K562 (cell line): ENCODE data around the gene MPP7. TPM values are rescaled to one million over a fixed set of nuclear protein-coding genes. Genes with fewer than 3 reads are reported as not detected.

Experiments
- ATAC-seq: fragments of 200-7000 bp; cut with Tn5 transposase; 3 replicates; pipeline ENCODE4 v1.9.1; 2020; ENCODE audit warnings: moderate library complexity
- BruUV-seq: library from RNA; stranded (reverse); fragments of 400-500 nt; replicated peaks from 2 replicates; lab custom pipeline; 2021; lab: Mats Ljungman, UMichigan
- CTCF ChIA-PET: fragments of 300-600 bp; formaldehyde crosslinking; extraction: SDS; loops from one replicate; lab custom pipeline; 2021; ENCODE audit warnings: low intra/inter-chr PET ratio; lab: Yijun Ruan, JAX
- POLR2A ChIA-PET: fragments of 300-600, 350-650 bp; sonication (Branson Sonifier 250); formaldehyde crosslinking; extraction: SDS; loops from one replicate; lab custom pipeline; 2021; ENCODE audit warnings: antibody characterized with exemption, inconsistent platforms; lab: Yijun Ruan, JAX
- DNase-seq, 4 experiments: peaks; one replicate each; pipeline versions ENCODE4 v3.0.0 to v3.0.0-alpha.2; 2011 to 2018; ENCODE audit warnings: low spot score in 3 of 4, mixed read lengths in 3 of 4; ENCODE audit errors: extremely low read depth in 1 of 4
- FAIRE-seq: peaks from 2 replicates; lab custom pipeline; 2011; peaks lifted over from hg19 to GRCh38; lab: Jason Lieb, UNC
- H2AFZ ChIP-seq: 2 replicates; pipeline ENCODE4 v1.6.0; 2011; ENCODE audit warnings: low read depth, low read length, control low read depth, inconsistent platforms
- H3K27ac ChIP-seq: fragments of 200-600 bp; 3 replicates; pipeline ENCODE4 v1.8.0; 2011; ENCODE audit warnings: low read depth, mild to moderate bottlenecking, control low read depth, inconsistent platforms, low read length, moderate library complexity, mixed read lengths; ENCODE audit errors: extremely low read depth
- H3K27me3 ChIP-seq, 2 experiments: fragments of 300-600 bp in 1 of 2; 2 replicates in 1 of 2; 3 replicates in 1 of 2; pipeline versions ENCODE4 v1.6.0 to v1.8.0; 2011; ENCODE audit warnings: inconsistent platforms in 2 of 2, low read length in 2 of 2, mild to moderate bottlenecking in 1 of 2, mixed read lengths in 1 of 2, moderate library complexity in 1 of 2; ENCODE audit not compliant: control insufficient read depth in 2 of 2, insufficient read depth in 2 of 2
- H3K36me3 ChIP-seq: fragments of 300-600 bp; 3 replicates; pipeline ENCODE4 v1.8.0; 2011; ENCODE audit warnings: mild to moderate bottlenecking, low read length, inconsistent platforms; ENCODE audit not compliant: control insufficient read depth, insufficient read depth
- H3K4me1 ChIP-seq, 2 experiments: fragments of 200-600 bp in 1 of 2; replicated peaks in 1 of 2; 2 replicates in 1 of 2; 3 replicates in 1 of 2; pipeline versions ENCODE4 v1.5.1 to v1.8.0; 2011; ENCODE audit warnings: inconsistent platforms in 2 of 2, low read length in 2 of 2, mild to moderate bottlenecking in 1 of 2, mixed read lengths in 1 of 2, moderate library complexity in 1 of 2; ENCODE audit not compliant: control insufficient read depth in 2 of 2, insufficient read depth in 2 of 2
- H3K4me2 ChIP-seq: 2 replicates; pipeline ENCODE4 v1.6.1; 2011; ENCODE audit warnings: low read length, control low read depth, inconsistent platforms, mixed read lengths; ENCODE audit not compliant: insufficient read depth
- H3K4me3 ChIP-seq: fragments of 200-600 bp; sonication (generic), shearing (Covaris generic); 2 replicates; pipeline ENCODE4 v1.5.1; 2016; ENCODE audit warnings: control low read depth, inconsistent platforms
- H3K79me2 ChIP-seq: fragments of 200-600 bp; 3 replicates; pipeline ENCODE4 v1.8.0; 2011; ENCODE audit warnings: low read length, inconsistent platforms; ENCODE audit not compliant: control insufficient read depth, insufficient read depth
- H3K9ac ChIP-seq, 2 experiments: 2 replicates each; pipeline versions ENCODE4 v1.6.0 to v1.6.1; 2011; ENCODE audit warnings: low read depth in 2 of 2, low read length in 2 of 2, control low read depth in 1 of 2, inconsistent platforms in 1 of 2, mild to moderate bottlenecking in 1 of 2, mixed read lengths in 1 of 2; ENCODE audit not compliant: insufficient read depth in 1 of 2
- H3K9me1 ChIP-seq: one replicate; pipeline ENCODE4 v1.6.0; 2011; ENCODE audit warnings: inconsistent platforms, mild to moderate bottlenecking, low read length, moderate library complexity; ENCODE audit not compliant: control insufficient read depth, insufficient read depth
- H3K9me3 ChIP-seq: replicated peaks from 2 replicates; pipeline ENCODE4 v1.5.1; 2011; ENCODE audit warnings: low read depth, low read length, inconsistent platforms; ENCODE audit not compliant: control insufficient read depth, insufficient read depth
- H4K20me1 ChIP-seq: replicated peaks from 2 replicates; pipeline ENCODE4 v1.6.1; 2011; ENCODE audit warnings: low read length, inconsistent platforms, mixed read lengths; ENCODE audit not compliant: control insufficient read depth, insufficient read depth
- CHD1 ChIP-seq: fragments of 200-600 bp; sonication (generic); IDR thresholded peaks from one replicate; pipeline ENCODE4 v1.6.1; 2012; ENCODE audit warnings: mild to moderate bottlenecking, moderate library complexity, low read length, inconsistent platforms
- MTA2 ChIP-seq: fragments of 450-650 bp; IDR thresholded peaks from 2 replicates; pipeline ENCODE4 v1.6.1; 2016; ENCODE audit warnings: low read depth
- NCOA6 ChIP-seq: fragments of 450-650 bp; IDR thresholded peaks from 2 replicates; pipeline ENCODE4 v1.6.1; 2017; ENCODE audit warnings: mild to moderate bottlenecking
- PURB ChIP-seq: sonication (generic); formaldehyde crosslinking; IDR thresholded peaks from 2 replicates; pipeline ENCODE4 v1.9.0; 2021; ENCODE audit warnings: low read depth, mild to moderate bottlenecking, missing genetic modification reagents
- SP1 ChIP-seq: sonication (generic); formaldehyde crosslinking; IDR thresholded peaks from 2 replicates; pipeline ENCODE4 v1.8.1; 2022; ENCODE audit warnings: mild to moderate bottlenecking, missing genetic modification reagents
- SP2 ChIP-seq: IDR thresholded peaks from 2 replicates; pipeline ENCODE4 v1.6.1; 2011; ENCODE audit warnings: mild to moderate bottlenecking, low read depth, low read length, moderate library complexity; ENCODE audit not compliant: poor library complexity, severe bottlenecking; ENCODE audit errors: extremely low read depth
- TCF3 ChIP-seq: sonication (generic); formaldehyde crosslinking; IDR thresholded peaks from 2 replicates; pipeline ENCODE4 v1.4.0; 2020; ENCODE audit warnings: mild to moderate bottlenecking, missing genetic modification reagents
- in situ Hi-C: fragments of 300-500 bp; cut with MboI; formaldehyde crosslinking; loops from 4 replicates; pipeline ENCODE4 v1.15.0; 2018; ENCODE audit warnings: inconsistent platforms, mixed read lengths
- intact Hi-C: fragments of 100-400 bp; cut with micrococcal nuclease; formaldehyde crosslinking; loops from 2 replicates; pipeline ENCODE4 v1.14.2; 2022
- polyA plus RNA-seq, 8 experiments: library from polyadenylated mRNA; depleted of rRNA in 4 of 8; stranded (reverse) in 5 of 8; unstranded in 3 of 8; fragments of >200 nt; fragmentation: Nextera tagmentation in 2 of 8; fragmentation: Illumina TruSeq in 1 of 8; extraction: Ambion mirVana in 2 of 8; extraction: Trizol in 1 of 8; gene quantifications; 2 replicates each; pipeline versions ENCODE4 v1.2.1 to v1.2.3, GENCODE V29; 2011 to 2014; ENCODE audit warnings: inconsistent platforms in 1 of 8, missing spikeins in 1 of 8
- total RNA-seq, 7 experiments: library from RNA; depleted of rRNA in 6 of 7; stranded (reverse); fragments of >200 nt in 6 of 7; fragmentation: Illumina TruSeq in 2 of 7; extraction: Trizol in 2 of 7; gene quantifications; 2 replicates each; pipeline versions ENCODE4 v1.2.1 to v1.2.3, GENCODE V29; 2011 to 2021; ENCODE audit warnings: low replicate concordance in 1 of 7
- TF ChIP-seq, protein P1 (sequence below): fragments of 250-450 bp; sonication (Bioruptor Pico); IDR thresholded peaks from 2 replicates; pipeline ENCODE4 v1.5.0; 2021; ENCODE audit warnings: mild to moderate bottlenecking, borderline replicate concordance
- TF ChIP-seq, protein P2 (sequence below): fragments of 200-800 bp; sonication (Bioruptor generic); IDR thresholded peaks from 2 replicates; pipeline ENCODE4 v1.6.1; 2017; ENCODE audit warnings: missing genetic modification characterization, missing compliant biosample characterization
- TF ChIP-seq, protein P3 (sequence below): sonication (generic); formaldehyde crosslinking; IDR thresholded peaks from 2 replicates; pipeline ENCODE4 v1.8.1; 2023; ENCODE audit warnings: mild to moderate bottlenecking, missing genetic modification reagents
- TF ChIP-seq, protein P4 (sequence below): fragments of 150-350 bp; IDR thresholded peaks from 2 replicates; pipeline ENCODE4 v1.6.1; 2014; ENCODE audit warnings: low read depth, mild to moderate bottlenecking, low read length, borderline replicate concordance

Gene MPP7
- total and polyA plus RNA-seq, 9 of the 15 experiments (the other 6 are each of a cell fraction or from before 2014, with no cell fraction given), result 0.03 to 0.50 (median 0.23) TPM

DNA sequence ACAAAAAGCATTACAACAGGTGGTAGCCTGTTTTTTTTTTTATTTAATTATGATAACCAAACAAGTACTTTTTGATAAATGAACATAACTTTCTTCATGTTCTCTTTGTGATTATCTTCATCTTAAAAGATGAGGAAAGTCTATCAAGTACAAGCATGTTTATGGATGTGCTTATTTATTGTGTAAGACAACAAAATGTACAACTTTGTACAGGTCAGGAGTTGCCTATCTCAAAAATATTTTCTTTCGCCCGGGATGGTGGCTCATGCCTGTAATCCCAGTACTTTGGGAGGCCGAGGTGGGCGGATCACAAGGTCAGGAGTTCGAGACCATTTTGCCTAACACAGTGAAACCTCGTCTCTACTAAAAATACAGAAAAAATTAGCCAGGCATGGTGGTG lies 17.0 kb downstream of the MPP7 start (continued):
- TF ChIP-seq, protein P1, sequence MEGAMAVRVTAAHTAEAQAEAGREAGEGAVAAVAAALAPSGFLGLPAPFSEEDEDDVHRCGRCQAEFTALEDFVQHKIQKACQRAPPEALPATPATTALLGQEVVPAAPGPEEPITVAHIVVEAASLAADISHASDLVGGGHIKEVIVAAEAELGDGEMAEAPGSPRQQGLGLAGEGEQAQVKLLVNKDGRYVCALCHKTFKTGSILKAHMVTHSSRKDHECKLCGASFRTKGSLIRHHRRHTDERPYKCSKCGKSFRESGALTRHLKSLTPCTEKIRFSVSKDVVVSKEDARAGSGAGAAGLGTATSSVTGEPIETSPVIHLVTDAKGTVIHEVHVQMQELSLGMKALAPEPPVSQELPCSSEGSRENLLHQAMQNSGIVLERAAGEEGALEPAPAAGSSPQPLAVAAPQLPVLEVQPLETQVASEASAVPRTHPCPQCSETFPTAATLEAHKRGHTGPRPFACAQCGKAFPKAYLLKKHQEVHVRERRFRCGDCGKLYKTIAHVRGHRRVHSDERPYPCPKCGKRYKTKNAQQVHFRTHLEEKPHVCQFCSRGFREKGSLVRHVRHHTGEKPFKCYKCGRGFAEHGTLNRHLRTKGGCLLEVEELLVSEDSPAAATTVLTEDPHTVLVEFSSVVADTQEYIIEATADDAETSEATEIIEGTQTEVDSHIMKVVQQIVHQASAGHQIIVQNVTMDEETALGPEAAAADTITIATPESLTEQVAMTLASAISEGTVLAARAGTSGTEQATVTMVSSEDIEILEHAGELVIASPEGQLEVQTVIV (CRISPR knock-in tag), result no peak
- TF ChIP-seq CHD1, result no peak
- TF ChIP-seq MTA2, result no peak
- TF ChIP-seq, protein P2, sequence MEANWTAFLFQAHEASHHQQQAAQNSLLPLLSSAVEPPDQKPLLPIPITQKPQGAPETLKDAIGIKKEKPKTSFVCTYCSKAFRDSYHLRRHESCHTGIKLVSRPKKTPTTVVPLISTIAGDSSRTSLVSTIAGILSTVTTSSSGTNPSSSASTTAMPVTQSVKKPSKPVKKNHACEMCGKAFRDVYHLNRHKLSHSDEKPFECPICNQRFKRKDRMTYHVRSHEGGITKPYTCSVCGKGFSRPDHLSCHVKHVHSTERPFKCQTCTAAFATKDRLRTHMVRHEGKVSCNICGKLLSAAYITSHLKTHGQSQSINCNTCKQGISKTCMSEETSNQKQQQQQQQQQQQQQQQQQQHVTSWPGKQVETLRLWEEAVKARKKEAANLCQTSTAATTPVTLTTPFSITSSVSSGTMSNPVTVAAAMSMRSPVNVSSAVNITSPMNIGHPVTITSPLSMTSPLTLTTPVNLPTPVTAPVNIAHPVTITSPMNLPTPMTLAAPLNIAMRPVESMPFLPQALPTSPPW, result no peak
- TF ChIP-seq, protein P3, sequence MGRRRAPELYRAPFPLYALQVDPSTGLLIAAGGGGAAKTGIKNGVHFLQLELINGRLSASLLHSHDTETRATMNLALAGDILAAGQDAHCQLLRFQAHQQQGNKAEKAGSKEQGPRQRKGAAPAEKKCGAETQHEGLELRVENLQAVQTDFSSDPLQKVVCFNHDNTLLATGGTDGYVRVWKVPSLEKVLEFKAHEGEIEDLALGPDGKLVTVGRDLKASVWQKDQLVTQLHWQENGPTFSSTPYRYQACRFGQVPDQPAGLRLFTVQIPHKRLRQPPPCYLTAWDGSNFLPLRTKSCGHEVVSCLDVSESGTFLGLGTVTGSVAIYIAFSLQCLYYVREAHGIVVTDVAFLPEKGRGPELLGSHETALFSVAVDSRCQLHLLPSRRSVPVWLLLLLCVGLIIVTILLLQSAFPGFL, result no peak

DNA sequence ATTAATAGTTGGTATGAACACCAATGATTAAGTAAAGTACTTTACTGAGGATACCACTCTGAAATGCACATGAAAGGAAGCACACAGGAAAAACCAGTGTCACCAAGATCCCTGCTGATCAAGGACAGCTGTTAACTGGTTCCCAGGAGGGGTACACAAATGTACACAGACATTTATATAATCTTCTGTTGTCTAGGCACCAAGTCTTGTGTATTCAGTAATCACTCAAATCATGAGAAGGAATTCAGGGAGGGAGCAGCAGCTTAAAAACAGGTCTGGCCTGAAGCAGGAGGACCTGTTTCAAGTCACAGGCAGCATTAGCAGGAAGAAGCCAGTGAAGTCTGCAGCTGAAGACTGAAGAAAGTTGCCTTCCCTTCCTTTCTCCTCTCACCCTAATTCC lies 18.7 kb downstream of the MPP7 start:
- in situ Hi-C loops (no loop called here), intact Hi-C loops (no loop called here)
- no peak overlapping the region for H3K4me3 ChIP-seq
- H3K27me3 ChIP-seq, result peaks cover 2 to 5% of the 10 kb centered on the region in 2 experiments; a peak in 3 of 5 replicates
- CTCF ChIA-PET, result no interaction called here
- H3K9me1 ChIP-seq, result no peaks in the 10 kb centered on the region
- no TSS peak for BruUV-seq
- no peaks in the 10 kb centered on the region for H3K9me3 ChIP-seq
- no peak for DNase-seq
- TF ChIP-seq, protein P4, sequence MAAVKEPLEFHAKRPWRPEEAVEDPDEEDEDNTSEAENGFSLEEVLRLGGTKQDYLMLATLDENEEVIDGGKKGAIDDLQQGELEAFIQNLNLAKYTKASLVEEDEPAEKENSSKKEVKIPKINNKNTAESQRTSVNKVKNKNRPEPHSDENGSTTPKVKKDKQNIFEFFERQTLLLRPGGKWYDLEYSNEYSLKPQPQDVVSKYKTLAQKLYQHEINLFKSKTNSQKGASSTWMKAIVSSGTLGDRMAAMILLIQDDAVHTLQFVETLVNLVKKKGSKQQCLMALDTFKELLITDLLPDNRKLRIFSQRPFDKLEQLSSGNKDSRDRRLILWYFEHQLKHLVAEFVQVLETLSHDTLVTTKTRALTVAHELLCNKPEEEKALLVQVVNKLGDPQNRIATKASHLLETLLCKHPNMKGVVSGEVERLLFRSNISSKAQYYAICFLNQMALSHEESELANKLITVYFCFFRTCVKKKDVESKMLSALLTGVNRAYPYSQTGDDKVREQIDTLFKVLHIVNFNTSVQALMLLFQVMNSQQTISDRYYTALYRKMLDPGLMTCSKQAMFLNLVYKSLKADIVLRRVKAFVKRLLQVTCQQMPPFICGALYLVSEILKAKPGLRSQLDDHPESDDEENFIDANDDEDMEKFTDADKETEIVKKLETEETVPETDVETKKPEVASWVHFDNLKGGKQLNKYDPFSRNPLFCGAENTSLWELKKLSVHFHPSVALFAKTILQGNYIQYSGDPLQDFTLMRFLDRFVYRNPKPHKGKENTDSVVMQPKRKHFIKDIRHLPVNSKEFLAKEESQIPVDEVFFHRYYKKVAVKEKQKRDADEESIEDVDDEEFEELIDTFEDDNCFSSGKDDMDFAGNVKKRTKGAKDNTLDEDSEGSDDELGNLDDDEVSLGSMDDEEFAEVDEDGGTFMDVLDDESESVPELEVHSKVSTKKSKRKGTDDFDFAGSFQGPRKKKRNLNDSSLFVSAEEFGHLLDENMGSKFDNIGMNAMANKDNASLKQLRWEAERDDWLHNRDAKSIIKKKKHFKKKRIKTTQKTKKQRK, result no peak
- TF ChIP-seq TCF3 (CRISPR knock-in tag), result no peak
- TF ChIP-seq NCOA6, result no peak
- no peak for TF ChIP-seq SP1
- no peak for TF ChIP-seq PURB (CRISPR knock-in tag)
- no peak for TF ChIP-seq SP2
- TF ChIP-seq, all 486 proteins: peak for 0
- Histone ChIP-seq H4K20me1 (no peaks in the 10 kb centered on the region), H3K27ac (no peak overlapping the region), H2AFZ (no peak overlapping the region), H3K9ac (no peak overlapping the region), H3K36me3 (no peaks in the 10 kb centered on the region), H3K4me2 (no peak overlapping the region), H3K4me1 (no peaks in the 10 kb centered on the region), H3K79me2 (no peaks in the 10 kb centered on the region)
- ATAC-seq (no peak), FAIRE-seq (no peak)
- POLR2A ChIA-PET, result interaction anchor here (0.6 to 1.3 kb wide), 2 partner anchors 19 to 1957 kb away, joined by 3 read pairs; partner anchors contain the start of gene MPP7
